ENCODE measurements around the gene NOP56. TPM values are rescaled to one million over a fixed set of nuclear protein-coding genes. Genes with fewer than 3 reads are reported as not detected.
A peak's percentile ranks its signal among the peaks of the same experiment; 100 is the strongest.

NOP56 gene
- total RNA-seq, 2 donors from 2014 or later = 424 to 981 TPM

DNA sequence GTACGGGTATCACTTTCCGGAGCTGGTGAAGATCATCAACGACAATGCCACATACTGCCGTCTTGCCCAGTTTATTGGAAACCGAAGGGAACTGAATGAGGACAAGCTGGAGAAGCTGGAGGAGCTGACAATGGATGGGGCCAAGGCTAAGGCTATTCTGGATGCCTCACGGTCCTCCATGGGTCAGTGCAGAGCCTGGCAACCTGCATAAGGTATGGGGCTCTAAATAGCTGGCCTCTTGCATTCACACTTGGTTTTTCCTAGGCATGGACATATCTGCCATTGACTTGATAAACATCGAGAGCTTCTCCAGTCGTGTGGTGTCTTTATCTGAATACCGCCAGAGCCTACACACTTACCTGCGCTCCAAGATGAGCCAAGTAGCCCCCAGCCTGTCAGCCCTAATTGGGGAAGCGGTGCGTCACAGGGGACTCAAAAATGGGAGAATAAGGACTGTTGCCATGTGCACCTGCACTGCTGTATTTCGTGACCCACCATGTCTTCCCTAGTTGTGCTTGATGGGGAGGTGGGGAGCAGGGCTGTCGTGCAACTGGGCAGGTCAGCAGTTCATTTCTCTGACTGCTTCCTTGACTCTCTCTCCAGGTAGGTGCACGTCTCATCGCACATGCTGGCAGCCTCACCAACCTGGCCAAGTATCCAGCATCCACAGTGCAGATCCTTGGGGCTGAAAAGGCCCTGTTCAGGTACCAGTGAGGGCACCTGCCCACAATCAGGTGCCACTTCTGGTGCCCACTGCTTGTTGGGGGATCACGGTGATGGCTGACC is 3.1 kb downstream of the NOP56 start:
- no peaks in the 10 kb centered on the region for H3K9me3 Mint-ChIP-seq
- ATAC-seq (no peak), DNase-seq (ENCODE audit: low spot score) (no peak)
- H3K27me3 Mint-ChIP-seq = no peaks in the 10 kb centered on the region
- peaks cover 34 to 38% of the 10 kb centered on the region in 2 donors for H3K4me1 Mint-ChIP-seq (ENCODE audit: low read depth in 2 of 2)
- peaks cover 37% of the 10 kb centered on the region for H3K36me3 Mint-ChIP-seq
- peak overlapping the region; percentile 69 to 85 for H3K27ac Mint-ChIP-seq
- peak overlapping the region; percentile 86 for H3K4me3 Mint-ChIP-seq

DNA sequence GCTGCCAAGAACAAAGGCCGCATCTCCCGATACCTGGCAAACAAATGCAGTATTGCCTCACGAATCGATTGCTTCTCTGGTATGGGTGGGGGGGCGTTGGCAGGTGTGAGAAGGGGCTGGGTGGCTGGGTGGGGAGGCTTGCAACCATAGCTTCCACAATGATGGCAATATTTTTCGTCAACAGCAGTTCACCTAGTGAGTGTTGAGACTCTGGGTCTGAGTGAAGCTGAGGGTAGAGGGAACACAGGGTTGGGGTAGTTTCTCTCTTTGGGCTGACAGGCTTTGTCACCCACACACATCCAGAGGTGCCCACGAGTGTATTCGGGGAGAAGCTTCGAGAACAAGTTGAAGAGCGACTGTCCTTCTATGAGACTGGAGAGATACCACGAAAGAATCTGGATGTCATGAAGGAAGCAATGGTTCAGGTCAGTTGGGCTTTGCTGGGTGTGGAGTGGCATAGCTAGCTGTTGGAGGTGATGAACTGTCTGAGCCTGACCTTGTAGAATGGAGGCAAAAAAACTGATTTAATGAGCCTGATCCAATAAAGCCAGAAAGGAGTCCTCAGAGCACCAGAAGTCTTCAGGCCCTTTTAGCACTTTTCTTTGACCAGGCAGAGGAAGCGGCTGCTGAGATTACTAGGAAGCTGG is 4.2 kb downstream of the NOP56 start:
- ATAC-seq = no peak
- Mint-ChIP-seq H3K9me3 (no peaks in the 10 kb centered on the region), H3K36me3 (peaks cover 39% of the 10 kb centered on the region), H3K27me3 (no peaks in the 10 kb centered on the region), H3K4me3 (peak overlapping the region; percentile 40), H3K27ac (peak overlapping the region; percentile 1 to 69), H3K4me1 (ENCODE audit: low read depth in 2 of 2) (peaks cover 36 to 44% of the 10 kb centered on the region in 2 donors)
- no peak for DNase-seq (ENCODE audit: low spot score)

DNA sequence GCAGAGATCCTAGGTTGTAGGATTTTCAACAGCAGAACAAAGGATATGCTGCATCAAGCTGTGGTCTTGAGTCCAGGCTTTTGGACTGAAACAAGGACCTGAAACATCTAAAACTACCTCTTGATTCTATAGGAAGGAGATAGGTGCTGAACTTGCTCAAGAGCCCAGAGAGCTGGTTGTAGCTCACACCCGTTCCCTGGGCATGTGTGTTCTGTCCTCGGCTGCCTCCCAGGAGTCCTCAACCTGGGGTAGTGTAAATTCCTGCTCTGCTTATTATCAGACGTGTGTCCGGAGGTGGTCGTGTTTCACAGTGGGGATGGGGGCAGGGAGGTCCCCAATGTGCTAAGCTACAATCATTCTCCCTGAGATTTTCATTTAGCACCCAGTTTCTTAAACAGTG is 4.8 kb downstream of the NOP56 start:
- Mint-ChIP-seq H3K4me3 (peak overlapping the region; percentile 40), H3K36me3 (peaks cover 46% of the 10 kb centered on the region), H3K9me3 (no peaks in the 10 kb centered on the region), H3K27me3 (no peaks in the 10 kb centered on the region), H3K27ac (peak overlapping the region; percentile 1 to 69), H3K4me1 (ENCODE audit: low read depth in 2 of 2) (peaks cover 42 to 49% of the 10 kb centered on the region in 2 donors)
- DNase-seq (ENCODE audit: low spot score) = no peak
- ATAC-seq = no peak

DNA sequence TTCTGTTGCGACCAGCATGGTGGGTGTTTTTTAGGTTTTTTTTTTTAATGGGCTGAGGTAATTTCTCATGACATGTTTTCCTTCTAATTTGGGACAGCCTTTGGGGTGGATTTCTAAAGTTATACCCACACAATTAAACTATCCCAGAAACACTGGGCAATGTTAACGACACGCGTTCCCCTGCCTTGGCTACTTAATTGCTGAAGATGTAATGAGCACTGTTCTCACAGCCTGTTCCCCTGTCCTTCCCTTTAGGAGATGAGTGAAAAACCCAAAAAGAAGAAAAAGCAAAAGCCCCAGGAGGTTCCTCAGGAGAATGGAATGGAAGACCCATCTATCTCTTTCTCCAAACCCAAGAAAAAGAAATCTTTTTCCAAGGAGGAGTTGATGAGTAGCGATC is 5.2 kb downstream of the NOP56 start:
- peaks cover 45 to 51% of the 10 kb centered on the region in 2 donors for H3K4me1 Mint-ChIP-seq (ENCODE audit: low read depth in 2 of 2)
- no peaks in the 10 kb centered on the region for H3K9me3 Mint-ChIP-seq
- H3K4me3 Mint-ChIP-seq = no peak overlapping the region
- DNase-seq (ENCODE audit: low spot score) = no peak
- H3K27ac Mint-ChIP-seq = peak overlapping the region in 1 of 2 donors; percentile 72
- H3K27me3 Mint-ChIP-seq = no peaks in the 10 kb centered on the region
- no peak for ATAC-seq
- peaks cover 49% of the 10 kb centered on the region for H3K36me3 Mint-ChIP-seq

DNA sequence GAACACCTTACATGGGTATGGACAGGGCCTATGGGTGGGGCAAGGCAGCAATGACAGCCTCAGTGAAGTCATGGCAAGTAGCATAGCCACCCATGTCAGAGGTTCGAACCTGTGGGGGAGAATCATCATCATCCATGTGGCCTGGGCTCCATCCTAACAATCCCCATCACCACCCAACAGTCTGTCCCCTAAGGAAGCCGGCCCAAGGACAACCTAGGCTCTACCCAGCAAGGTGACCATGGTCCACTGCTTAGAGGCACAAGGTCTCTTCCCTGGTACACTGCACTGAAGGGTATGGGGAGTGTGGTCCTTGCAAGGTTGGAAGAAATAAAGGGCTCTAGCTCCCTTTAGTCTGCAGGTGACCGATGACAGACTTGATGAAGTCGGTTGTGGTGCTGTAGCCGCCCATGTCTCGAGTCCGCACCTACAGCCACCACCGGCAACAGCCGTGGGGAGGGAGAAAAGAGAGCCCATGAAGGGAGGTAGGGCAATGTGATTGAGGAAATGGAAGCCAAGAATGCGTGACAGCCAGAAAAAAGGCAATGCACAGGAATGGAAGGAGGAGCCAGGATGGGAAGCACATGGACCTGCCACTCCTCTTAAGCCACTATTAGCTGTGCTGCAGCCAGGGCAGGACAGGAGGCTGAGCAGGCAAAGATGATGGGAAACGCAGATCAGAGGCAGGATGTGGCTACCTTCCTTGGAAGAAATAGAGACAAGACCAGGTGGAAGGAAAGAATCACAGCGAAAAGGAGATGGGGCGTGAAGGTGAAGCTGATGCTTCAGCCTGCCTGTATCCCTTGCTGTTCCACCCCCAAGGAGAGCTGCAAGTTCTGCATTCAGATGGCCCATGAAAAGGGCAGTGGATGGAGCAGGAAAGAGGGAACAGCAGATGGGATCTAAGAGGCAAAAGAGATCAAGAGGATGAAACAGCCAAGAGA is 6.3 kb downstream of the NOP56 start:
- H3K4me3 Mint-ChIP-seq = peak overlapping the region; percentile 21
- peaks cover 45 to 57% of the 10 kb centered on the region in 2 donors for H3K4me1 Mint-ChIP-seq (ENCODE audit: low read depth in 2 of 2)
- H3K27ac Mint-ChIP-seq = peak overlapping the region in 1 of 2 donors; percentile 72
- no peaks in the 10 kb centered on the region for H3K9me3 Mint-ChIP-seq
- peaks cover 49% of the 10 kb centered on the region for H3K36me3 Mint-ChIP-seq
- DNase-seq (ENCODE audit: low spot score) = no peak
- H3K27me3 Mint-ChIP-seq = no peaks in the 10 kb centered on the region
- ATAC-seq = peak; percentile 34 to 48

DNA sequence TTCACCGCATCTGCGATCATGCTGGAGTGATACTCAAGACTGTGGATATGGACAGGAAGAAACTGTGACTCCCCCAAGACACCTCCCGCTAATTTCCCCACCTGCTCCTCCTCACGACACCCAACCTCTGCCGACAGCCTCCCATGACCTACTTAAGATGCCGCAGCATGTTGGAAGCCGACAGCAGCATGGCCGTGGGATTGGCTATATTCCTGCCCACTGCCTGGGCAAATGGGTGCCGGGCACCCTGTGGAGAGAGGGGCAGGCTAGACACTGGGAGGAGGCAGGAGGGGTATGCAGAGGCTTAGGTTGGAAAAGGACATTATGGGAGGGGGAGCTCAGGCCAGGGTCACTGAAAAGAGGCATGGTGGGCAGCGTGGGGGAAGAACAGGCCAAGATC is 7.1 kb downstream of the NOP56 start:
- Mint-ChIP-seq H3K9me3 (no peaks in the 10 kb centered on the region), H3K4me1 (ENCODE audit: low read depth in 2 of 2) (peaks cover 44 to 57% of the 10 kb centered on the region in 2 donors), H3K36me3 (peaks cover 53% of the 10 kb centered on the region), H3K27me3 (no peaks in the 10 kb centered on the region), H3K4me3 (no peak overlapping the region), H3K27ac (peak overlapping the region in 1 of 2 donors; percentile 72)
- DNase-seq (ENCODE audit: low spot score) = no peak
- no peak for ATAC-seq

DNA sequence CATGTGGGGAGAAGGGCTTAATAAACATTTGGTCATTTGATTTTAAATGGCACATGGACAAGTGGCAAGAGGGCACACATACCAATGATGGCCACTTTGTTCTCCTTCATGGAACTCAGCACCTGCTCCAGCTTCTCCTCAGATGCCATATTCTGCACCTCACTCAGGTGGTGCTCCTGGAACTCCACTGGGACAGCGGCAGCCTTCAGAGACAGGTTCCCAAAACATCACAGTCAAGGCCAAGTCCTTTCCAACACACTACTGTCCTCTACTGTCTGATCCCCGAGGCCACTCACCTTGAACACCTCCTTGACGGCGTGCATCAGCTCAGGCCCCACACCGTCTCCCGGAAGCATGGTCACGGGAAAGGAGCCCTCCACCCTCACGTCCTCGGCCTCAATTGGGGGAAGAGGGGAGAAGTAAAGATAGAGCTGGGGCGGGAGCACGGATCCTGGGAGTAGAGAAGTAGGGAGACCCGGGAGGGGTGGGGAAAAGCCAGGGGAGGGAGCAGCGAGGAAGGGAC is 11.0 kb downstream of the NOP56 start:
- H3K27ac Mint-ChIP-seq = peak overlapping the region; percentile 96
- no peak for DNase-seq (ENCODE audit: low spot score)
- ATAC-seq = no peak
- H3K9me3 Mint-ChIP-seq = no peaks in the 10 kb centered on the region
- H3K36me3 Mint-ChIP-seq = peaks cover 26% of the 10 kb centered on the region
- H3K4me3 Mint-ChIP-seq = peak overlapping the region; percentile 96
- peaks cover 3 to 9% of the 10 kb centered on the region in 2 donors for H3K27me3 Mint-ChIP-seq
- peaks cover 28 to 38% of the 10 kb centered on the region in 2 donors for H3K4me1 Mint-ChIP-seq (ENCODE audit: low read depth in 2 of 2)

DNA sequence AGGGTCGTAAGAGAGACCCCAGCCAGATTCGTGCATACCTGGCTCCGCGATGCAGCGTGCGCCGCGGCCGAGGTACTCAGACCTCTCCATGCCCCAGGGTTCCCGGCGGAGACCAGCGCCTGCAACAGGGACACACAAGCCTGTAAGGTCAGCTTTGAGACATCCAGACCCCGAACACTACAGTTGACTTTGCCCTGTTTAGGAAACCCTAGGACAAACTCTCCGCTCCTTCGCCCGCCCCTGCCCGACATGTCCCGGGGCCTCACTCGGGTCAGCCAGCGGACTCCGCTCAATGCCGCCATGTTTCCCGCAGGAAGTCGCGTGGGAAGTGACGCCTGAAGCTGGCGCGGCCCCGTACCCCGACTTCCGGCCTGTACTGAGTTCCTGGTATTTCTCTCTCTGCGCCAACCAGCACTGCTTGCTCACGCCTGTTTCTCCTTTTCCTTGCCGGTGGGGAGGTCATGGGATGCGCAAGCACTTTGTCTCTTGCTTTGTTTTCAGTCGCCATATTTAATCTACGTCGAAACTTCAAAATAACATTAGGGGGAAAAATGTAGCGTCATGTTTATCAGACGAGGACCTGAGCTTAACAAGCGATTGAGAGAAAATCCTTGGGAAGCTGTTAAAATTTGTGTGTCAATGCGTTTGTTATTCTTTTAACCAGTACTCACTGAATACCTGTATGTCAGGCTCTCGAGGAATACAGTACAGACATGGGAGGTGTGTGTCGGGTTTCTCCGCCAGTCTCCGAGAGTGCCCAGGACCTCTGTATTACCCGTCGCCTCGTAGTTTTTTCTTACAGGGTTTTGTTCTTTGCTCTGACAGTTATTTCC is 11.7 kb downstream of the NOP56 start, which contains the start of gene IDH3B:
Gene IDH3B (minus strand): TSS at position 330 of the 833 bp plus-strand sequence. CDS start 28 bp downstream, at position 302.
- Mint-ChIP-seq H3K27ac (peak within 1 kb of the TSS; percentile 96), H3K27me3 (peaks cover 3 to 13% of the 10 kb centered on the region in 2 donors), H3K9me3 (no peaks in the 10 kb centered on the region), H3K4me1 (ENCODE audit: low read depth in 2 of 2) (peaks cover 21 to 32% of the 10 kb centered on the region in 2 donors), H3K36me3 (peaks cover 19% of the 10 kb centered on the region), H3K4me3 (peak within 1 kb of the TSS; percentile 96)
- peak; percentile 93 for DNase-seq (ENCODE audit: low spot score)
- peak; percentile 95 to 96 for ATAC-seq

DNA sequence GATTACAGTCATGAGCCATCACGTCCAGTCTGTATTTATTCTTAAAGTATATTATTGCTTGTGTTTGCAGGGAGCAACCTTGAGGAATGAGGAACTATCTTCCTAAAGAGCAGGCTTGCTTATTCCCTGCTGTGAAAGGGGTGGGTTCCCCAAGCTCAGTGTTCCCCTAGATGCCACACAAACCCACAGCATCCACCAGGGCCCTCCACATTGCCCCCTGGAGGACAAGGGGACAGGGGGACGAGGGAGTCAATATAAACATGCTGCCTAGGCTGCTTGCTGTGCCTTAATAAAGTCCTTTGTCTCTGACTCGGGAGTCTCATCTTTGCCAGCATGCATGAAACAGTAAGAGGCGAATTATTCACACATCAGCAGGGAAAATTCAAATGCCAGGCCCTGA is 19.5 kb downstream of the NOP56 start:
- Mint-ChIP-seq H3K36me3 (no peaks in the 10 kb centered on the region), H3K4me3 (no peak overlapping the region), H3K4me1 (ENCODE audit: low read depth in 2 of 2) (no peaks in the 10 kb centered on the region), H3K27ac (no peak overlapping the region), H3K27me3 (peaks cover 3 to 13% of the 10 kb centered on the region in 2 donors), H3K9me3 (no peaks in the 10 kb centered on the region)
- DNase-seq (ENCODE audit: low spot score) (no peak), ATAC-seq (no peak)

DNA sequence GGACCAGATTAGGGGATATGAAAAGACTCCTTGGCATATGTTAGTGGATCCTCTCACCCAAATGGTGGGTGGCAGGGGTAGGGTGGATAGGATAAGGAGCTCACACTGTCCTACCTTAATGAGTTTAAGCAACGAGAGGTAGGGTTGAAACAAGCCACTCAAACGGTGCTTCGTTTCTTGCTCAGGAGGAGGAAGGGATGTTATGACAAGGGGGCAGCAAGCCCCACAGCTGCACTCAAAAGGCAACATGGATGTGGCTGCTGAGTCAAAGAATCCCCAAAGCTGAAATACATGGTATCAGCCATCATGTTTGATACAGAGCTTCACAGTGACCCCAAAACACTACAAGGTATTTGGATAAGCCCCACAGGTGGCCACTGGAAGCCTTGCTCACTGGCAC is 20.0 kb downstream of the NOP56 start:
- no peaks in the 10 kb centered on the region for H3K4me1 Mint-ChIP-seq (ENCODE audit: low read depth in 2 of 2)
- no peak overlapping the region for H3K4me3 Mint-ChIP-seq
- no peaks in the 10 kb centered on the region for H3K9me3 Mint-ChIP-seq
- no peak overlapping the region for H3K27ac Mint-ChIP-seq
- ATAC-seq (peak in 1 of 2 donors; percentile 33), DNase-seq (ENCODE audit: low spot score) (no peak)
- H3K36me3 Mint-ChIP-seq = no peaks in the 10 kb centered on the region
- peaks cover 3 to 13% of the 10 kb centered on the region in 2 donors for H3K27me3 Mint-ChIP-seq

DNA sequence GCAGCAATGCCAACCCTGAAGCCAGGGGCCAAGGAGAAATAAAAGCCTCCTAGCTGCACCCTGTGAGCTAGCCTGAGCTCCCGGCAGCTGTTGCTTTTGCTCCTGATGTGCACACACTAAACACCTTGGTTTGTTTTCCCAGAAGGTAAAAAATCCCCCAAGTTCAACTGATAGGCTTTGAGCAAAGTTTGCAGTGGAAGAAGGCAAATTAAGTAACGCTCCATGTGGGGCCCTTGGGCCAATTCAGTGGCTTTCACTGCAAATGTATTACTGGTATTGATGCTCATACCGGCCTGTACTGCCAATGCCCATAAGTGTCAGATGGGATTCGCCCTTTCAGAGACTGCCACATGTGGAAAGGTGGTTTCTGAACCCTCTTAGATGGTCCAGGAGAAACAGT is 21.0 kb downstream of the NOP56 start:
- no peak for ATAC-seq
- no peaks in the 10 kb centered on the region for H3K36me3 Mint-ChIP-seq
- no peaks in the 10 kb centered on the region for H3K9me3 Mint-ChIP-seq
- H3K4me1 Mint-ChIP-seq (ENCODE audit: low read depth in 2 of 2) = no peaks in the 10 kb centered on the region
- no peak for DNase-seq (ENCODE audit: low spot score)
- H3K4me3 Mint-ChIP-seq = no peak overlapping the region
- H3K27ac Mint-ChIP-seq = no peak overlapping the region
- peaks cover under 1 to 4% of the 10 kb centered on the region in 2 donors for H3K27me3 Mint-ChIP-seq

DNA sequence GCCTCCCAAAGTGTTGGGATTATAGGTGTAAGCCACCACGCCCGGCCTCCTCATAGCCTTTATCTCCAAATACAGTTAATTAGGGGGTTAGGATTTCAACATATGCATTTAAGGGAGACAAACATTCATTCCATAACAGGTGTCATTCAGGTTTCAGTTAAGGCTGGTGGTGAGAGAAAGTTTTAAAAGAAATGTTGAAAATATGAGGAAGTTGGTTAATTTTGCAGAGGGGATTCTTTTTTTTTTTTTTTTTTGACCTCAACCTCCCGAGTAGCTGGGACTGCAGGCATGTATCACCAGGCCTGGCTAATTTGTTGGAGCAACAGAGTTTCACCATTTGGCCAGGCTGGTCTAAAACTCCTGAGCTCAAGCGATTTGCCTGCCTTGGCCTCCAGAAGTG is 27.6 kb downstream of the NOP56 start:
- Mint-ChIP-seq H3K27ac (no peak overlapping the region), H3K4me1 (ENCODE audit: low read depth in 2 of 2) (peaks cover 0 to 5% of the 10 kb centered on the region in 2 donors), H3K27me3 (peaks cover 9 to 30% of the 10 kb centered on the region in 2 donors), H3K9me3 (no peaks in the 10 kb centered on the region), H3K36me3 (no peaks in the 10 kb centered on the region), H3K4me3 (no peak overlapping the region)
- ATAC-seq (no peak), DNase-seq (ENCODE audit: low spot score) (no peak)

Data from natural killer cell treated with Interleukin-12 subunit alpha and Interleukin-12 subunit beta and Interleukin-15 and Interleukin-18, amount 100 ng/mL, for 72 hours (primary cell).